22Rv1 (cell line): ENCODE results near the gene CFAP221.
A peak's percentile ranks its signal among the peaks of the same experiment; 100 is the strongest.

Source experiments
- H3K27ac ChIP-seq: fragments of 450-650 bp; 2 replicates; pipeline ENCODE4 v1.5.1; 2017
- ZFX ChIP-seq: fragments of 450-650 bp; IDR thresholded peaks from 2 replicates; pipeline ENCODE4 v1.6.1; 2017; ENCODE audit warnings: antibody characterized with exemption, borderline replicate concordance
- TF ChIP-seq, protein P1 (sequence below): fragments of 450-650 bp; IDR thresholded peaks from 2 replicates; pipeline ENCODE4 v1.5.1; 2017; ENCODE audit warnings: mild to moderate bottlenecking

The CFAP221 gene

GRCh38 chr2:119657466-119658145 is 113.4 kb downstream of the CFAP221 start:
- TF ChIP-seq, protein P1, sequence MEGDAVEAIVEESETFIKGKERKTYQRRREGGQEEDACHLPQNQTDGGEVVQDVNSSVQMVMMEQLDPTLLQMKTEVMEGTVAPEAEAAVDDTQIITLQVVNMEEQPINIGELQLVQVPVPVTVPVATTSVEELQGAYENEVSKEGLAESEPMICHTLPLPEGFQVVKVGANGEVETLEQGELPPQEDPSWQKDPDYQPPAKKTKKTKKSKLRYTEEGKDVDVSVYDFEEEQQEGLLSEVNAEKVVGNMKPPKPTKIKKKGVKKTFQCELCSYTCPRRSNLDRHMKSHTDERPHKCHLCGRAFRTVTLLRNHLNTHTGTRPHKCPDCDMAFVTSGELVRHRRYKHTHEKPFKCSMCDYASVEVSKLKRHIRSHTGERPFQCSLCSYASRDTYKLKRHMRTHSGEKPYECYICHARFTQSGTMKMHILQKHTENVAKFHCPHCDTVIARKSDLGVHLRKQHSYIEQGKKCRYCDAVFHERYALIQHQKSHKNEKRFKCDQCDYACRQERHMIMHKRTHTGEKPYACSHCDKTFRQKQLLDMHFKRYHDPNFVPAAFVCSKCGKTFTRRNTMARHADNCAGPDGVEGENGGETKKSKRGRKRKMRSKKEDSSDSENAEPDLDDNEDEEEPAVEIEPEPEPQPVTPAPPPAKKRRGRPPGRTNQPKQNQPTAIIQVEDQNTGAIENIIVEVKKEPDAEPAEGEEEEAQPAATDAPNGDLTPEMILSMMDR = no peak
- TF ChIP-seq ZFX = no peak
- H3K27ac ChIP-seq = no peak overlapping the region

DNA sequence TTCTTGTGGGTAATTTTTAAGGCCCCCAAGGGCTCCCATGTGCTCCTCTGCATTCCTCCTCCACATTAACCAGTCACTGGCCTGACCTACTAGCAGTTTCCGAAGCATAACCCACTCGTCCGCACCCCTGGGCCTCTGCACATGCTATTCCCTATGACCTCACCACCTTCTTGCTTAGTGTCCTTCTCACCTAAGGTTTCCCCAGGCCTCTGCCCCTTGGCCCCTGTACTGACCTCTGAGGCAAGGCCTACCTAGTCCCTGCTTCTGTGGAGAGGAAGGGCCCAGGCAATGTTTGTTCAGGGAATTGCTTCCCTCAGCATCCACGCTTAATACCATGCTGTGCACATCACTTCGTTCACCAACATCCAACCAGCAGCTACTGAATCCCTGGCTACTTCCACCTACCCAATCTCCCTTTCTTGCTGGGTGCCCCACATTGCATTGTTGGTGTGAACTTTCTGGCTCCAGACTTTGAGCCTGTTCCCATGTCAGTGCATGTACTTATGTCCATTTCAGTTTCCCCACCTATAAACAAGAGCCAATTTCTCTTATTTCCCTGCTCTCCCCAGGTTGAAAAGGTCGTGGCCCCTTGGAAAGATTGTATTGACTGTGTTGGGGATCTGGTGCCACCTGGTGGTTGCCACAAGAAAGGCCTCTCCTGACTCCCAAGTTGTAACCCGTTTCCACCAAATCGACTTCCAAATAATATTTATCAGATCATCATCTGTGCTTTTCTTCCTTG is 115.5 kb downstream of the CFAP221 start:
- H3K27ac ChIP-seq = no peak overlapping the region
- TF ChIP-seq, protein P1 = peak; percentile 73
- TF ChIP-seq ZFX = no peak

- TF ChIP-seq ZFX = no peak
- TF ChIP-seq, protein P1 = peak; percentile 22
- no peak overlapping the region for H3K27ac ChIP-seq
These were observed 116.1 kb downstream of the CFAP221 start for GRCh38 chr2:119660343-119660658.

DNA sequence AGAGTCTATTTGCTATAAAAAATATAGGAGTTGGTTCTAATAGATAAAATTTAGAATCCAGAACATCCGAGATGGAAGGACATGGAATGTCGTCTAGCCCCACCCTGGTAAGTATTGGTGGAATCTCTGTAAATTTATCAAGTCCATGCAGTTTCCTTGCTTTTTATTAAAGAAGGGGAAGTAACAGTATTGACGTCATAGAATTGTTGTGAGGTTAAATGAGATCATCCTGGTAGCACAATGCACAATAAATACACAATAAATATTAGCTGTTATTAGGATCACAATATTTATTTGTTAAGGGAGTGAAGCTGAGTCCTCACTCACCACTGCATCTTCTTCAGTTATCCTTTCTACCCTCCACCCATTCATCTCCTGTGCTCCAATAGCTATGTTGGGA is 118.0 kb downstream of the CFAP221 start:
- H3K27ac ChIP-seq = no peak overlapping the region
- TF ChIP-seq, protein P1 = no peak
- TF ChIP-seq ZFX = no peak

DNA sequence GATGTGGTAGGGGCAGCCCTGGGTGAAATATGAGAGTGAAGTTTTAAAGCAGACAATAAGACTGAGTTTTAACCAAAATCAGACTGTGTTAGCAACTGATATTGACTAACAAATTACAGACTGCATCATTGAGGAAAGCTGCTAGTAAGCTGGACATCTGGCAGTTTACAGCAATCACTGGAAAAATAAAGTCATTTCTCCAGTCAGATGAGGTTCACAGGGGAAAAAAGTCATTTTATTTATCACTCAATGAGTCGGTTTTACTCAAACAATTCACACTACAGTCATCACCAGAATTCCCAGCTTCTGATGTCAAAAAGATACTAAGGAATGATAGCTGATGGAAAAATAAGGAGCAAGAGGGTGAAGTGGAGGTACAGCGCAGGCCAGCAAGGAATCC is 124.3 kb downstream of the CFAP221 start:
- TF ChIP-seq, protein P1 = no peak
- TF ChIP-seq ZFX = no peak
- H3K27ac ChIP-seq = no peak overlapping the region

- TF ChIP-seq, protein P1 = no peak
- TF ChIP-seq ZFX = no peak
- H3K27ac ChIP-seq = no peak overlapping the region
These were observed 126.8 kb downstream of the CFAP221 start for GRCh38 chr2:119671016-119671415.

- H3K27ac ChIP-seq = no peak overlapping the region
- TF ChIP-seq, protein P1 = no peak
- no peak for TF ChIP-seq ZFX
These were observed 127.5 kb downstream of the CFAP221 start for GRCh38 chr2:119671752-119672151.
